GM21529 (cell line): ENCODE results near the gene MLLT3.
"Not testable (repeated sequence)": the region's sequence is repeated elsewhere in the genome, so short reads cannot be mapped to it uniquely, and the experiment has no call there.

ENCODE experiments used
- ATAC-seq: cut with Tn5 transposase; IDR thresholded peaks from one replicate; pipeline ENCODE4 v1.9.1; 2021; ENCODE audit not compliant: unreplicated experiment

Gene MLLT3

DNA sequence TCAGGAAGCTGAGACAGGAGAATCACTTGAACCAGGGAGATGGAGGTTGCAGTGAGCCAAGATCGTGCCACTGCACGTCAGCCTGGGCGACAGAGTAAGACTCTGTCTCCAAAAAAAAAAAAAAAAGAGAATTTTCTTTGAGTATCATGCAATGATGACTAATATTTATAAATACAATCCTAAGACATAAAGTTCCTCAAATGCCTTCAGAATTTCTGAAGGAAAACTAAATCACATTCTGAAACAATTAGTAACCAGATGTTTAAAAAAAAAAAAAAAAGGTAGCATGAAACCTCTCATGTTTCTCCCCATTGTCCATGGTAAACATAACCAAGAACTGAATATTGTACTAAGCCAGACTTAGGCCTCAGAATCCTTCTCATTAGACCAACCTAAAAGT is 23.1 kb downstream of the MLLT3 start:
- ATAC-seq, result no peak

DNA sequence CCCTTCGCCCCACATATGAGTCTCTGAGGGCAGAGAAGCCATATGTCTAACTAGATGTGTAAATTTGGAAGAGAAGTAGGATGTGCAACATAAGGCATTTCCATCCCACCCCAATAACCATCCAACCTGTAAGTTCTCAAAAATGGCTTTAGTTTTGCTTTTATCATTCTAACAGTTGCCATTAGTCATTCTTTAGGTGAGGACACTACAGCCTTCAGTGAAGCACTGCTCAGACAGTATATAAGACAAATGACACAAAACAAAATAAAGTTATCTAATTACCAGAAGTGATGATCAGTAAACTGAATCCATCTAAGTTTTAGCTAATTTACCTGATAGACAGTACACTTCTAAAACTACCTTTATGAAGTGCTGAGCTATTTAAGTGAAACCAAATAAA is 23.9 kb downstream of the MLLT3 start:
- no peak for ATAC-seq

DNA sequence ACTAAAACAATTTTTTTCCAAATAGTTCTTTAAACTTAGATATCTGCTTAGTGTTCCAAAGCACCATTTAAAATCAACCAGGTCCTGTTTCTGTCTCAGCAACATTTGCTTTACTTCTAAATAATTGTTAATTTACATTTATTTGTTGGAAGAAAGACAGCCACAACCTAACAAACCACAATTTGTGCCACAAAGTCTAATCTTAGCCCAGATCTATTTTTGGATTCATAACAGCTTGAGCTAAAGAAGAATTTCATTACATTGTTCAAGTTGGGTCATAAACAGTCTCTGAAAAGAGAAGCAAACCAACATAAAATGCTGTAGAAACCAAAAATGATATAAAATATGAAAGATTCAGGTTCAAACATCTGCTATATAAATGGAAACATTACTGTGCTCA is 24.4 kb downstream of the MLLT3 start:
- ATAC-seq, result no peak

DNA sequence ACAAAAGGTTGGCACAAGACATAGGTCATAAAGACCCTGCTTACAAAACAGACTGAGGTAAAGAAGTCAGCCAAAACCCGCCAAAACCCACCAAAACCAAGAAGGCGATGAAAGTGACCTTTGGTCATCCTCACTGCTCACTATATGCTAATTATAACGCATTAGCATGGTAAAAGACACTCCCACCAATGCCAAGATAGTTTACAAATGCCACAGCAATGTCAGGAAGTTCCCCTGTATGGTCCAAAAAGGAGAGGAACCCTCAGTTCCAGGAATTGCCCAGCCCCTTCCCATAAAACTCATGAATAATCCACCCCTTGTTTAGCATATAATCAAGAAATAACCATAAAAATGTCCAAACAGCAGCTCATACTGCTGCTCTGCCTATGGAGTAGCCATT is 27.7 kb downstream of the MLLT3 start:
- ATAC-seq, result no peak

DNA sequence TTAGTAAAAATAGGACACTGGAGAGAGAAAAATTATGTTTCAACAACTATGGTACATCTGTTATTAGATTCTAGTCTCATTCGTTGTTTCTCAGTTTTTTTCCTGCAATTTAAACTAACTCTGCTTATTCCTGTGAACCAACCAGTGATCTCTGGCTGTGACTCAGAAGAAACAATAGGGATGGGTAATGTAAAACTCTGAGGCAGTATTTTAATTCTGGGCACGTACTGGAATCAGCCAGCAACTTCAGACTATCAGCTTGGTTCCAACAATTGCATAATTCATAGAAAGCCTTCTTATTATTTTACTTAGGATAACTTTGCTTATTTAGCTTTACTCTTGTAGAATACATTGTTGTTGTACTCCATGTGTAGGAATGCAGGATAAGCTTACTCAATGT is 28.8 kb downstream of the MLLT3 start:
- ATAC-seq, result no peak

DNA sequence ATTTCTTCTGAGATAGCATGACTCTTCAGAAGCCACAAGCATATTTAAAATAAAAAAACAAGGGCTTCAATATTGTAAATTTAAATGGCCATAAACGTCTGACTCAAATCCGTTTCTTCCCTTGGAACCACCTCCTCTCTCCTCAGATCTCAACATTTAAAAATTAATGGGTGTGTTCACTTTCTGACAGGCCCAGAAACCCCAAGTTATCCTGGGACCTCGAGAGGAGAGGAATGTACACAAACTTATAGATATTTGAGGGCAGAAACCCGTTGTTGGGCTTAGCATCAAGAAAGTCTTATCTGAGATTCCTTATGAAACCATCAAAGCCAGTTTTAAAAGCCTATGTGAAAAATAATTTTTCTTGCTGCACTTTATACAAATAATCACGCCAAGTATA is 29.2 kb downstream of the MLLT3 start:
- ATAC-seq, result no peak

DNA sequence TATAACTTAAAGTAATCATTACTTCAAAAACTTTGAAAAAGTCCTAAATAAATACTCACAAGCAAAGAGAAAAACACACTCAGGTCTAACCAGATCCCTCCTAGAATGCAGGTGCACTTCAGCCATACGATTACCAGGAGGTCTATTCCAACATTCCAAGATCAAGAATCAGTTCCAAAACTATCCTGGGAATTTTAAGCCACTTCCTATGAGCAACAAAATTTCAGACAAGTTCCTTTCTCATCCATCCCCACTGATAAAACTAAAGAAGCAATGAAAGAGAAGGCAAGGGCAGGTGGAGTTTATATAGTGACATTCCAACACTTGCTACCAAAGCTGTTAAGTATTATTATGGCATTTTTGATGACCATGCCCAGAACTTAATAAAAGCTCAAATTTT is 29.6 kb downstream of the MLLT3 start:
- ATAC-seq, result no peak

DNA sequence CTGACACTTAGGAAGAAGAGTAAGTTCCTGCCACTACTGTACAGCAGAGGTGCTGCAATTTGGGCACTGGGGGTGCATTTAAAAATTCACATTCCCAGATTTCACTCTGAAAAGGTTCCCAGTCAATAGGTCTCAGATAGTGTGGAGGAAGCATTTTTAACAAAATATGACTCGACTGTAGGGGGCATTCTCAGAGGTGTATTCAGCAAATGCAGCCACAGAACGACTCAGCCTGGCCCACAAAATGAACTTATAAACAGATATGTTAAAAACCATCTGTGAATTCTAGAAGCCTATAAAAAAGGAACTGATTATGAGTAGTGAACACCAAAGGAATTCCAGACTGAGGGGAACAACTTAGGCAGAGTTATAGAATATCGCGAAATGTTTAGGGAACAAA is 31.1 kb downstream of the MLLT3 start:
- no peak for ATAC-seq

DNA sequence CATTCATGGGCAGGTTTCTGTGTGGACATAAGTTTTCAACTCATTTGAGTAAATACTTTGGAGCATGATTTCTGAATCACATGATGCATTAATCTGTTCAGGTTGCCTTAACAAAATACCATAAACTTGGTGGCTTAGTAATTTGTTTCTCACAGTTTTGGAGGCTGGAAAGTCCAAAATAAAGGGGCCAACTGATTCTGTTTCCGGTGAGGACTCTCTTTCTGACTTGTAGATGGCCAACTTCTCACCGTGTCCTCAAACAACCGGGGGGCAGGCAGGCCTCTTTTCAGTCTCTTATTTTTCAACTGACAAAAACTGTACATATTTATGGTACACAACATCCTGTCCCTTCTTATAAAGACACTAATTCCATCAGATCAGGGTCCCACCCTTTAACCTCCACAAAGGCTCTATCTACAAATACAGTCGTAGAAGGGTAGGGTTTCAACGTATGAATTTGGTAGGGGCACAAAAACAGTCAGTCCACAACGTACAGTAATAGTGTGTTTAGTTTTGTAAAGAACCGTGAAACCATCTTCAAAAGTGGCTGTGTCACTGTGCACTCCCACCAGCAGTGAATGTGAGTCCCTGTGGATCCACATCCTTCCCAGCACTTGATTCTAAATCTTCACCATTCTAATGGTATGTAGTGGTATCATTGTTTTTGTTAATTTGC is 37.2 kb downstream of the MLLT3 start:
- no peak for ATAC-seq

DNA sequence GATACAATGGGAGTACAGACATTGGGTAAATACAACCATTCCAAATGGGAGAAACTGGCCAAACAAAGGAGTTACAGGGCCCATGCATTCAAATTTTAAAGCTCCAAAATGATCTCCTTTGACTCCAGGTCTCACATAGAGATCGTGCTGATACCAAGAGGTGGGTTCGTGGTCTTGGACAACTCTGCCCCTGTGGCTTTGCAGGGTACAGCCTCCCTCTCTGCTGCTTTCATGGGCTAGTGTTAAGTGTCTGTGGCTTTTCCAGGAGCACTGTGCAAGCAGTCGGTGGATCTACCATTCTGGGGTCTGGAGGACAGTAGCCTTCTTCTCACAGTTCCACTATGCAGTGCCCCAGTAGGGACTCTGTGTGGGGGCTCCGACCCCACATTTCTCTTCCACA is 39.2 kb downstream of the MLLT3 start:
- ATAC-seq, result not testable (repeated sequence)

DNA sequence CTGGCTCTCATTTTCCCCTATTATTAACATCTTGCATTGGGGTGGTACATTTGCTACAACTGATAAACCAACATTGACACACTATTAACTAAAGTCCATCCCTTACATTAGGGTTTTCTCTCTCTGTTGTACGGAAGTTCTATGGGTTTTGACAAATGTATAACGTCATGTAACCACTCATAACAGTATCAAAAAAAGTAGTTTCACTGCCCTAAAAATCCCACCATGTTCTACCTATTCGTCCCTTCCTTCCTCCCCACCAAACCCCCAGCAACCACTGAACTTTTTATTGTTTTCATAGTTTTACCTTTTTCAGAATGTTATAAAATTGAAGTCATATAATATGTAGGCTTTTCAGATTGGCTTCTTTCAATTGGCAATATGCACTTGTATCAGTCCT is 40.1 kb downstream of the MLLT3 start:
- peak; percentile 59 for ATAC-seq

DNA sequence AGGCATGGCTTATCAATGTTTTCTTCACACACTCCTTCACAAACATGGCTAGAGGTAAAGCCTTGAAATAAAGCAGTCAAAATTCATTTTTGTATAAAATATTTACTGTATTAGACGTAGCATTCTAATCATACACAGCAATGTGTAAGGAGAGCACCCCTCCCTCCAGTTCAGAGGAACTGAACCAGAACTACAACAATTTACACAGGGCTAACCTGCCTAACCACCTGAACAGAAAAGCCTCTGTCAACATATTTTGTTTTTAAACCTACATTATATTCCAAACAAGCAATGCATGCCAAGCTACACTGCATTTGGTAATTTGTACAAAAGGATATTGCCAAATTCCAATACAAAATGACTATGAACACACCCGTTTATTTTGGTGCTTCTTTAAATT is 41.6 kb downstream of the MLLT3 start:
- ATAC-seq, result no peak

DNA sequence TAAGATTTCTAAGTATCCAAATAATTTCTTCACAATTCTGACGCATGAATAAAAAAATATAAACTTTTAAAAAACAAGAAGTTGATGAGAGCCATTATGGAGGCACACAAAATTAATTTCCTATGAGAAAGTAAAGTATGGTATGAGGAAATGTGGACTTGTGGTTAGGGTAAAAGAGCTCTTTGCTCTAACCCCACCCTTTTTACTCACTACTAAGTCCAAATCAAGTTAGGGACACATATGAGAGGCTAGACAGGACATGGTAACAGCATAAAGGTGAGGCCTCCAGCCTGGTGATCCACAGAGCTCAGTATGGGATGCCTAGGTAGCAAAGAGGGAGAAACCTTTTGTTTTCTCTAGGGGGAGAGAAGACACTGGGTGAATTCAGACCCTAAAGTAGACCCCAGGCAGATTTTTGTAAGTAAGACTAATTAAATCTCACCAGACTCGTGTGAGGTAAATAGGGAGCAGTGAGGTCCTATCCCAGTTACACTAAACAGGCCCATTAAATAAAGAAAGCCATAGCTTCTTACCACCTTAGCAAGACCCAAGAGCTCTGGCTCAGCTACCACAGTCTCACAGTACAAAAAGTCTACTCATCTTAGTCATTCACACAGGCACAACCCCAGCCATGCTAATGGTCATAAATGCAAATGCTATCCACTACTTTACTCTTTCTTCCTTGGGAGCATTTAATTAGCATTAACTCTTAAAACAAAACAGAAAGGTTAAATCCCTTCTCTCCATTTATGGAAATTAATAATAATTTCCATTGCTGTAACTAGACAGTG is 42.6 kb downstream of the MLLT3 start:
- peak; percentile 50 for ATAC-seq

DNA sequence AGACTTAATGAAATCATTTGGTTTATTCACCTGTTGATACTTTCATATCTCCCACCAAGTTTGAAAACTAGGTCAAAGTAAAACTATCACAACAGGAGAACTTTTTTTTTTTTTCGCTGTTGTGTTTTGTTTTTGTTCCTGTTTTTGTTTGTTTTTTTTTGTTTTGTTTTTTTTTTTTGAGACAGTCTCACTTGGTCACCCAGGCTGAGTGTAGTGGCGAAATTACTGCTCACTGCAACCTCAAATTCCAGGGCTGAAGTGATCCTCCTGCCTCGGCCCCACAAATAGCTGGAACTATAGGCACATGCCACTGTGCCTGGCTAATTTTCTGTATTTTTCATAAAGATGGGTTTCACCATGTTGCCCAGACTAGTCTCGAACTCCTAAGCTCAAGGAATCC is 49.3 kb downstream of the MLLT3 start:
- ATAC-seq, result no peak

DNA sequence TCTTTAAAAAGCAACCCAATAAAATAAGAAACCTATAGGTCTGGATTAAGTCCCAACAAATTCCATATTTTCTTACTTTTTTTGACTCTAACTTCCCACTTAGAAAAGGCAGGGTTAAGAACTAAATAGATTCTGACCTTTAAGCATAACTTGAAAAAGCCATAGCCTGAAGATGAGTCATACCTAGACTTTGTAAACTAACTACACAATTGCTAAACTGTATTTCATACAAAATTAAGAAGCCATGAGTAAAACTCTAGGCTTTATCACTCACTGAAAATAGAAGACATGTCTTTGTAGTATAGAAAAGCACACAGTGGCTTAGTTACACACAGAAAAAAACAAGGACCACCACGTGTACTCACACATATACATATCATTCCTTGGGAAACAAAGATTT is 51.5 kb downstream of the MLLT3 start:
- peak; percentile 79 for ATAC-seq

DNA sequence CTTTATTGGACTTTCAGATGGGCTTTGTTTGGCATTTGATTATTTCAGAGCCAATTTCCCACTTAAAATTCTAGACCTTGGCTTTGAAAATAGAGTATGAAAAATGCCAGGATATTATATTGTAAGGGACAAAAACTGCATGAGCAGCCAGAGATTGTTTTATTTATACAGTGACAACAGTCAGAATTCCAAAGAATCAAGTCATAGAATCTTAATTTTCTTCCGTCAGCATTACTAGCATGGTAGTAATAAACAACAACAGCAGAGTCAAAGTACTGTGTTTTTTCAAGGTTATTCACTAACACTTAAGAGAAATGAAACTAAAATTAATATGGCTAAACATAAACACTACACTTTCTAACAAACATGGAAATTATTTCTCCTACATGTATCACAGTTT is 52.2 kb downstream of the MLLT3 start:
- no peak for ATAC-seq

DNA sequence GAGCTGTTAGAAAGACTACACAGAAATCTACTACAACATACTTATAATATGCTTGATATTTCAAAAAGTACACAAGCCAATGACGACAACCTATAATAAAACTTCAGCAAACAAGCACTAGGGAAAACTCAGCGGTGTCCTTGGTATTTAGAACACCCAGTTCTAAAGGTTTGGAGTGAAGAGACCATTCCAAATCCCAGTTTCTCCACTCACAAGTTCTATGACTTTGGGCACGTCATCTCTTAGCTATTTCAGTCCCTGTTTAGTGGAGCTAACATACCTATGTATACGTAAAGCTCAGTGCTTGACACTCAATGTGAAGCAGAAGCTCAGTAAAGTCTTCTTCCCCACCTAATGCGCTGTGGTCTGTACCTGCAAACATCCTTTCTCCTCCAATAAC is 52.8 kb downstream of the MLLT3 start:
- ATAC-seq, result no peak

DNA sequence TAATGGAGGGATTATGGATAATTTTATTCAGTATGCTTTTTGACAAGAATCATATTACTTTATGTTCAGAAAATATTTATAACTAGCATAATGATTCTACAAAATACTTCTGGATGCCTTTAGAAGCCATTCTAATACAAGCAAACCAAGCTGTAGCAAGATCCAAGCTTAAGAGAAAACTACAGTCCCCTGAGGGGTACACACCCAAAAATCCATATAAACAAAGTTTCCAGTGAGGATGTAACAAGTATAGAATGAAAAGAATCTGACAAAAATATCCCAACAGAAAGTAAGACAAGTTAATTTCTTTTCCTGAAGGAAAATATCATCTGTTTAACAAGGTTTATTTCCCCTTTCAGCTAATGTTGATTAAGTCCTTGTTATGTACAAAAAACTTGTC is 53.9 kb downstream of the MLLT3 start:
- ATAC-seq, result no peak

DNA sequence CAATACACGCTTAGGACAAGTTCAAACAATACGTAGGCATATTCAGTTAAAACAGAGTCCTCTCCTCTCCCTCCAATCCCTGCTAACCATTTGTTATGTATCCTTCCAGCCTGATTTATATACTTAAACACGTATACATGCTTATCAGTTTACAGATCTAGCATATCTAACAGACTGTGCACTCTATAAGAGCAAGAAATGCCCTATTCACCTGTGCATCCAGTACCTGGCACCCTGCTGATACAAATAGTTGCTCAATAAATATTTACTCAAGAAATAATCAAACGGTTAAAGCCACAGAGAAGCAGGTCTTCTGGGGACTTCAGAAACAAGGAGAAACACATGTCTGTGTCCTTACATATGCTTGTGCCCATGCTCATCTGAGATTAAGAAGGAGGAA is 55.9 kb downstream of the MLLT3 start:
- no peak for ATAC-seq

DNA sequence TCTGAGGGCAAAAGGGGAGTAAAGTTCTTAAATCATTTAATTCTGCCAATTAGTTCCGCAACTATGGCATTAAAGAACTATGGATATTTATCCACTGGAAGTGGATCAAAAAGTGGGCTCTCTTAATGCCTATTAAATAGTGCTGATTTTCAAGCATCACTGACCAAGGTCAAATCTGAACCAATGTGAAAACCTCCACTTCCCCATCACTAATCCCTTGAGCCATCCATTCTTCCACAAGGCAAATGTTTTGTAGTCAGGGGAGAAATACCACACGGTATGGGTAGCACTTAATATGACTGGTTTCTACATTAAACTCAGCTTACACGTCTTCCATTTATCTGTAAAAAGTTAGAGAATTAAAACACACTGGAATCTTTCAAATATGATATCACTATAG is 57.6 kb downstream of the MLLT3 start:
- no peak for ATAC-seq

DNA sequence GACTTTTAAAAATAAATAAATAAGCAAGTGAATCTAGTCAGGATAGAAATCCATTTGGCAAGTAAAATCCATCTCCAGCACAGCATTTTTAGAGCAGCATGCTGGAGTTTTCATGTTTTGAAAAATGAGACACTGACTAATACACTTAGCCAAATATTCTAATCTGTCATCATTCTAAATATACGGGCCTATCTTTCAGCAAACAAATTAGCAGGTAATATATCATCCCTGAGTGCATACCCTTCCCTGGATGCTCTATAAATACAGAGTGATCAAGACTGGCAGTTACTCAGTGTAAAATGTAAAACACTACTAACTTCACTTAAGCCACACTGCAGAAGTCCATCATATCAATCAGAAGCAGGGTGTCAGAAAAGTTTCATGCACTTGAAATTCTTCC is 58.4 kb downstream of the MLLT3 start:
- ATAC-seq, result no peak

DNA sequence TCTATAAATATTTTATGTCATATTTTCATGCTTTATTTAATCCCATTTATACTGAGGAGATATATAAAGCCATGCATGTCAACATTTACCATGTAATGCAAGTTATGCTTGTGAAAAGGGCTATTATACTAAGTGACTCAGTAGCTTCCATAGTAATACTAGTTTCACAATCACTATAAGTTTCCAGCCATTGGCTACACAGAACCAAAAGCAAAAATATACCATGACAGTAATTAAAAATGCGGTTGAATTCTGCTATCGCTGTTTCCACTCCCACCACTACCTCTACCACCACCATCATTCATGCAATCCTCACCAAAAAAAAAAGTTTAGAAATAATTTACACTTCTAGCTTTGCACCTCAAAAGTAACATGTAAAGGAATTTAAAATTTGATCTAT is 60.2 kb downstream of the MLLT3 start:
- no peak for ATAC-seq

DNA sequence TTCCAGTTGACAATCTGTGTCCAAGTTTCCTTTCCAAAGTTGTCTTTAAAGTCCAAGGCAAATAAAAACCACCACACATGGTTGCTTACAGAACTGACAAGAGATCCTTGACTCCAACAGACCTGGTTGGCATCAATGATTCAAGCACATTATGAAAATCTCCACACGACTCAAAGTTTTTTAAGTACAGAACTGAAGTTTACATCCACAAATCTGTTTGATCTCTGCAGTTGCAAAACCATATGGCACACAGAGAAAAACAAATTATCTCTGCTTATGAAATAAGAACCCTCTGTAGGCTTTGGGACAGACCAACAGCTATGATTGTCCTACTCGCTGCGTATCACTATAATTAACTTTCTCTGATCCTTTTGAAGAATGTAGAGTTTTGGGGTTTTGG is 60.8 kb downstream of the MLLT3 start:
- no peak for ATAC-seq
